Measurements from ENCODE around the gene TOP2B. TPM values are rescaled to one million over a fixed set of nuclear protein-coding genes. Genes with fewer than 3 reads are reported as not detected.

TOP2B gene
- total RNA-seq, 3 donors from 2014 or later: 71.2 to 73.2 (median 71.7) TPM

DNA sequence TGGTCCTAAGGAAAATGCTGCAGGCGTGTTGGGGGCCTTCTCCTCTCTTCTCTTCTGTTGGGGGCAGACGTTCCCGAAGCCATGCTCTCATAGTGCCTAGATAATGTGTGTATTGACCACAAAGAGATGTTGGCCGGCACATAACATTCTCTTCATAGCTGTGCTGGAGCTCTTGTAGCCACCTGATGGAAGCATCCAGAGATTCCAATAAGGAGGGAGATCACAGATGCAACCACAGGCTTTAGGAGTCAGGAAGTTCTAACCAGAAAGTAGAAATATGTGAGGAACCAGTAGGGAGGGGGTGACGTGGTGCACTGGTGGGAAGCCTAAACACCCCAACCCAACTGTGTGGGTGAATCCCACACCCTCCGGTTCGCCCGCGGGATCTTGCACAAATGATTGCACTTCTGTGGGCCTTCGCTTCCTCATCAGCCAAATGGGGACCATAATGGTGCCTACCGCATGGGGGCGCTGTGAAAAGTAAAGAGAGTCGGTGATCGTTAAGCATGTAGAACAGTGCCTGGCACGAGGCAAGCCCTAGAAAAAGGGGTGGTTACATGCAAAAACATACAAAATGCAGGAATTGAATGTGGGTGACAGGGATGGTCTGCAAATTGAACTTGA, 87.8 kb downstream of the TOP2B start:
- ATAC-seq (no peak), DNase-seq (no peak)
- Mint-ChIP-seq H3K4me1 (ENCODE audit: low read depth) (no peaks in the 10 kb centered on the region), H3K4me3 (no peak overlapping the region), H3K27me3 (ENCODE audit: low read depth) (peaks cover 2% of the 10 kb centered on the region), H3K9me3 (no peaks in the 10 kb centered on the region), H3K36me3 (ENCODE audit: insufficient read depth) (no peaks in the 10 kb centered on the region)

DNA sequence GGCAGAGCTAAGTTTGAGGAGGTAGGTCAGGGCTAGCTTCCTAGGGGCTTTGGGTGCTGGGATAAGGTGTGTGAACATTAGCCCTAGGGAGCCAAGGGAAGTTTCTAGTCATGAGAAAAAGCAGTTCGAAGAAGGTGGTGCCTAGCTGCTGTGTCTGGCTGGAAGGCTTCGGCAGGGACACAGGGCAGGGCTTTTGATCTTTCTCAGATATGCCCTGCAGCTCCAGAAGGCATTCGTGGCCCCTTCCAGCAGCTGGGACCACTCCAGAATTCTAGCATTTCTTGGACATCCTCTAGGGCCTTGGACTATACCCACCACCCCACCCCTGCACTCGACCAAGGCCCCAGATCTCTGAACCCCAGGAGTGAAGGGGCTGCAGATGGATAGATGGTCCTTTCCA, 88.6 kb downstream of the TOP2B start:
- Mint-ChIP-seq H3K9me3 (no peaks in the 10 kb centered on the region), H3K27me3 (ENCODE audit: low read depth) (peaks cover 2% of the 10 kb centered on the region), H3K36me3 (ENCODE audit: insufficient read depth) (no peaks in the 10 kb centered on the region), H3K4me1 (ENCODE audit: low read depth) (no peaks in the 10 kb centered on the region), H3K4me3 (no peak overlapping the region)
- no peak for ATAC-seq
- no peak for DNase-seq

DNA sequence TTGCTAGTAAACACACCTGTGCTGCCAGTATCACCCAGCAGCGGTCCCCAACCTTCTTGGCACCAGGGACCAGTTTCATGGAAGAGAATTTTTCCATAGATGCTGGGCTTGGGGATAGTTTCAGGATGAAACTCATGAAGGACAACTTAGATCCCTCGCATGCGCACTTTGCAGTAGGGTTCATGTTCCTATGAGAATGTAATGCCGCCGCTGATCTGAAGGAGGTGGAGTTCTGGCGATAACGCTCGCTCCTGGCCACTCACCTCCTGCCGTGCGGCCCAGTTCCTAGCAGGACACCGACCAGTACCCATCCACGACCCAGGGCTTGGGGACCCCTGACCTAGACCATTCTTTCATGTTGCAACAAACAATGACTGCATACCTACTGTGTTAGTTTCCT, 89.7 kb downstream of the TOP2B start:
- Mint-ChIP-seq H3K27me3 (ENCODE audit: low read depth) (peaks cover 2% of the 10 kb centered on the region), H3K36me3 (ENCODE audit: insufficient read depth) (no peaks in the 10 kb centered on the region), H3K9me3 (no peaks in the 10 kb centered on the region), H3K4me3 (no peak overlapping the region), H3K4me1 (ENCODE audit: low read depth) (no peaks in the 10 kb centered on the region)
- DNase-seq (no peak), ATAC-seq (no peak)

DNA sequence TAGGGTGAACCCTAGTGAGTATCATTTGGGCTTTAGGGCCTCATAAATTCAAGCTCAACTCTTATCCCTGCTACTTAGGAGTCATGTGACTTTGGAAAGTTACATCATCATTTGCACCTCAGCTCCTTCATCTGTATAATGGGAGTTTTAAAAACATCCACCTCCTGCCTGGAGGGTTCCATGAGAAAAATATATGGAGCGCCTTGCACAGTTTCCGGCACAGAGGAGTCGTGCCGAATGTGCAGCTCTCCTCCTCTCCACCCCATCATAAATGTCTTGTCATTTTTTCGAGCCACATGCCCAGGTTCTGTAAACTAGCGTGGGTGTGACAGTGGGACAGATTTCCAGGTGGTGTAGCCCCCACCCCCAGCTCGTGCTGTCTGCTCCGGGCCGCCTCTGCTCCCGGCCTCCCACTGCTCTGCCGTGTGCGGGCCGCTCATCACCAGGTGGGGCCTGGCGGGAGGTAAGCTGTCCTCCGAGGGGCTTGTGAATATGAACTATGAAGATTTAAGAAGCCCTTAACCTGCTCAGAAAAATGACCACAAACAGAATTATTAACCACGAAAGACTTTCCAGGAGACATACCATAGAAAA, 90.4 kb downstream of the TOP2B start:
- peaks cover 2% of the 10 kb centered on the region for H3K27me3 Mint-ChIP-seq (ENCODE audit: low read depth)
- H3K4me1 Mint-ChIP-seq (ENCODE audit: low read depth): no peaks in the 10 kb centered on the region
- H3K9me3 Mint-ChIP-seq: no peaks in the 10 kb centered on the region
- no peaks in the 10 kb centered on the region for H3K36me3 Mint-ChIP-seq (ENCODE audit: insufficient read depth)
- ATAC-seq (no peak), DNase-seq (no peak)
- no peak overlapping the region for H3K4me3 Mint-ChIP-seq

DNA sequence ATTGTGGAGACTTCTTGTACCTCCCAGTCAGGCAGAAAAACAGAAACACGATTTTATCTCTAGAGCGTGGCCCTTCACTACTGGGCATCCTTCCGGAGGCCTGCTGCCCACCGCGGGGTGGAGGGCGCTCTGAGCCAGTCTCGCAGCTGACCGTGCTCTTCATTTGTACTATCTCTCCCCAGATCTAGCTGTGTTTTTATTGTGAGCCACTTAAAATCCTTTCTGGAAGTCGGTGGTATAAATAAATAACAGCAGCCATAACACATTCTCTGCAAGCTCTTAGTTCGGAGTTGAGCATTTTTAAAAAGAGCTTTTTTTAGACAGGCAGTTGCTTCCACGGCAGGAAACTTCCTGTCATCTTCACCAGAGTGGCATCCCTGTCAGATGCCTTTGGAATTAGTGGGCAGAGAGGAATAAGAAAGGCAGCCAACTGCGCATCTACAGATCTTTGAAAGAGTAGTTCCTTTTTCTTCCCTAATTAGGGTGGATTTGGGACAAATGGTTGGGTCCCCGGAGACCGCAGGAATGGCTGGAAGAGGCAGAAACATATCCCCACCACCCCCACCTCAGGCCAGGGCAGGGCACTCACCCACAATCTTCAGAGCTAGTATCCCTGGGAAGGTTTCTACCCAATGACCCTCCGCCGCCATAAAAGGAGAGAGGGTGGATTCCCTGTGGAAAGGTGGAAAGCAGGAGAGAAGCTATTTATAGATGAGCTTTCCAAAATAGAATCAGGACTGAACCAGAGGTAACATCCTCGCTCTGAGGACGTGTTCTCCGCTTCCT, 91.1 kb downstream of the TOP2B start:
- Mint-ChIP-seq H3K4me3 (no peak overlapping the region), H3K9me3 (no peaks in the 10 kb centered on the region), H3K4me1 (ENCODE audit: low read depth) (no peaks in the 10 kb centered on the region), H3K27me3 (ENCODE audit: low read depth) (peaks cover 2% of the 10 kb centered on the region), H3K36me3 (ENCODE audit: insufficient read depth) (no peaks in the 10 kb centered on the region)
- DNase-seq: no peak
- no peak for ATAC-seq

DNA sequence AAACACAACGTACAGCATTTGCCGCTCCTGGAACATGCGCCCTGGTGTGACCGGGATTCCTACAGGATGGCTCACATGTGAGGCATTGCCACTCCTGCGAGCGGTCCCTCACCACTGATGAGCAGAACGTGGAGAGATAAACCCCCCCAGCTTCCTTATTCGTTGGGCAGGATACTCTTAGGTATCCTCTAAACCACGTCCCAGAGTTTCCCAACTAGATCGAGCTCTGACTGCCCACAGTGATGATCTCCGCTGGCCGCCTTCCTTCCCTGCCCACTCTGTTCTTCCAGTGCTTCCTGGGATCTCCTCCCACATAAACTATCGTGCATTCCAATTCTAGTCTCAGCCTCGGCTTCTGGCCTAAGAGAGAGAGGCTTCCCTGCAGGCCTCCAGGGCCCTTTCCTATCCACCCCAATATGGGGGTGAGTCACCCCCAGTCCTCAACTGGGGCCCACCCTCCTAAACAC, 91.8 kb downstream of the TOP2B start:
- H3K4me1 Mint-ChIP-seq (ENCODE audit: low read depth): no peaks in the 10 kb centered on the region
- no peak overlapping the region for H3K4me3 Mint-ChIP-seq
- no peaks in the 10 kb centered on the region for H3K9me3 Mint-ChIP-seq
- DNase-seq (no peak), ATAC-seq (no peak)
- H3K36me3 Mint-ChIP-seq (ENCODE audit: insufficient read depth): no peaks in the 10 kb centered on the region
- peaks cover 1% of the 10 kb centered on the region for H3K27me3 Mint-ChIP-seq (ENCODE audit: low read depth)

DNA sequence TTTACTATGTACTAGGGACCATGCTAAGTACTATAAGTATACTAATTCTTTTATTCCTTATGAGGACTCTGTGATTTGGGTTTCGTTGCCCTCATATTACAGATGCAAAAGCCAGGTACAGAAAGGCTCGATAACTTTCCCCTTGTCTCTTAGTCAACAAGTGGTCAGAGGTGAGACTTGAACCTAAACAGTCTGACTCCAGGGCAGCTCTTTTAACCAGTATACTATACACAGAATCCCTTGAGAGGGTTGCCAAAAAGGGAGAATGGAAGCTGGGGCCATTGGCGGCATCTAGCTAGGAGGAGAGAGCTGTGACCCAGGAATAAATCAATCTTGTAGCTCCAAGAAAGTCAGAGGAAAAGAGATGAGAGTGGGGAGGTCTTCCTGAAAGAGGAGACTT, 92.4 kb downstream of the TOP2B start:
- H3K4me3 Mint-ChIP-seq: no peak overlapping the region
- no peaks in the 10 kb centered on the region for H3K27me3 Mint-ChIP-seq (ENCODE audit: low read depth)
- no peak for DNase-seq
- H3K4me1 Mint-ChIP-seq (ENCODE audit: low read depth): no peaks in the 10 kb centered on the region
- no peaks in the 10 kb centered on the region for H3K9me3 Mint-ChIP-seq
- no peak for ATAC-seq
- H3K36me3 Mint-ChIP-seq (ENCODE audit: insufficient read depth): no peaks in the 10 kb centered on the region

DNA sequence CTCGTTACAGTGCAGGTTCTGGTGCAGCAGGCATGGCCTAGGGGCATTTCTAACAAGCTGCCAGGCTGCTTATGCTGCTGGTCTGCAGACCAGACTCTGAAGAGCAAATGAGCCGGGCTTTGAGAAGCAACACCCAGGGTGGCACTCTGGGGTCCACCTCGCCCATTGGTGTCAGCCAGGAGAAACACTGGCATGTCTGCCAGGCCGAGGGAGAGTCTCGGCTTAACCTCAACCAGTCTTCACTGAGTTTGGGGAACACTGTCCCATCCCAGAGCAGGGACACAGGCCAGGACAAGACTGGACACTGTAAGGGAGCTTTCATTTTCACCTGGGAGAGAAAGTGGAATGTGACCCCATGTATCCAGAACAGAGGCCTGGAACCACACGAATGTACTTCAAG, 93.4 kb downstream of the TOP2B start:
- no peak overlapping the region for H3K4me3 Mint-ChIP-seq
- H3K9me3 Mint-ChIP-seq: no peaks in the 10 kb centered on the region
- no peaks in the 10 kb centered on the region for H3K36me3 Mint-ChIP-seq (ENCODE audit: insufficient read depth)

DNA sequence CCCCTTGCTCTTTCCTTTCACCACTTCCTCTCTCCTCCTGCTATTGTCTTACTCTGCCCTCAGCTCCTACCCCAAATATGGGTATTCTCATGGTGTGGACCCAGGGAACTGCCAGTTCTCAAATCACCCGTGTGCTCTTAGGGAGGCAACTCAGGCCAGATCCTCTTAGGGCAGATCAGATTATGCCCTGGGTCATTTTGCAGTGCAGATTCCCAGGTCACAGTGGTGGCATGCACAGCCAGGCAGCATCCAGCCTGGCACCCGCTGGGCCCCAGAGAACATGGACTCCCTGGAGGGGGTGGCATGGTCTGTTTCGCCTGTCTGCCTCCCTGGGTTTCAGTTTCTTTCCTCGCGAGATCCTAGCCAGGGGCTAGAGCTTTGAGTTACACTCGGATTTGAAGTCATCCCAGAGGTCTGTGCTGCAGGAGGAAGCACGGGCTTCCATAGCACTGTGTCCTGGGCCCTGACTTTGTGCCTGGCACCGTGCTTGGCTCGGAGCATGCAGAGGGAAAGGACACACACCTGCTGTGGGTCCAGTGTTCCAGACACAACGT, 96.1 kb downstream of the TOP2B start:
- DNase-seq (no peak), ATAC-seq (no peak)
- H3K27me3 Mint-ChIP-seq (ENCODE audit: low read depth): no peaks in the 10 kb centered on the region
- no peak overlapping the region for H3K4me3 Mint-ChIP-seq
- no peaks in the 10 kb centered on the region for H3K36me3 Mint-ChIP-seq (ENCODE audit: insufficient read depth)
- H3K9me3 Mint-ChIP-seq: no peaks in the 10 kb centered on the region
- H3K4me1 Mint-ChIP-seq (ENCODE audit: low read depth): no peaks in the 10 kb centered on the region

More for the DNA sequence above, 93.4 kb downstream of the TOP2B start:
- H3K4me1 Mint-ChIP-seq (ENCODE audit: low read depth): no peaks in the 10 kb centered on the region
- DNase-seq: no peak
- no peak for ATAC-seq
- H3K27me3 Mint-ChIP-seq (ENCODE audit: low read depth): no peaks in the 10 kb centered on the region

DNA sequence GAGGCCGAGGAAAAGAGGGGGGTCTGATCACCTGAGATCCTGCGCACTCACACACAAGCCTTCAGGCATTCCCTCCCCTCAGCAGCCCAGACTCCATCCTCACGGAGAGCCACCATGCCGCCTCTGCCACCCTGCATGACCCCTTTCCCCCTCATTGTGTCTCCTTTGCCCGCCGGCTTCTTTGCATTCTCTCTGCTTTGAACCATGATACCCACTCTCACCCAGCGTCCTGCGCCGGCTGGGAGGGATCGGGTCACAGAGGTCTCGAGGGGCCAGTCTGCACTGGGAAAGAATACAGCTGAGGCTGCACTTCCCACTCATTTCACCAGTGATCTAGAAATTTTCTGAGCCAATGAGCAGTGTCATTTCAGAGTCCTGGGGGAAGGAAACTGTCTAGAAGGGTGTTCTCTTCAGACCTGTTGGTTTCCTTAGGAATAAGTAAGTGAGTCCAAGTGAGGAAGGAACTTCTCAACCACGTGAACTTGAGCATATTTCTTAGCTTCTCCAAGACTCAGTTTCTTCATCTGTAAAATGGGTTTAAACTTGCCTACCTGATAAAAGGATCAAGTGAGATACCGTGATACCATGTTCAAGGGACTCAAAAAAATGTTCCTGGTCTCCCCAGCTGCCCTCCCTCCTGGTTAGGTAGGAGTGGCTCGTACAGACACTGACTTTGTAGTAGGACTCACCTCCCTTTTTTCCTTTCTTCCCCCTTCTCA, 96.7 kb downstream of the TOP2B start:
- H3K4me3 Mint-ChIP-seq: no peak overlapping the region
- no peaks in the 10 kb centered on the region for H3K27me3 Mint-ChIP-seq (ENCODE audit: low read depth)

DNA sequence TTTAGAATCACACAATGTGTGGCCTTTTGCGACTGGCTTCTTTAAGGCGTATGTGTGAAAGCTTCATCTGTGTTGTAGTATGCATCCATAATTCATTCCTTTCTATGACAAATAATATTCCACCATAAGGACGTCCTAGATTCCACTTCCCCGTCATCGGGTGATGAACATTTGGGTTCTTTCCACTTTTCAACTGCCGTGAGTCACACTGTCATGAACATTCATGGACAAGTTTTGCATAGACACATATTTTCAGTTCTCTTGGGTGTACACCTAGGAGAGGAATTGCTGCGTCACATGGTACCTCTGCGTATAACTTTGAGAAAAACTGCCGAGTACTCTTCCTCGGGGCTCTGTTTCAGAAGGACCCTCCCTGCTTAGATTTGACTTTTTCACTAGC, 97.3 kb downstream of the TOP2B start:
- Mint-ChIP-seq H3K4me3 (no peak overlapping the region), H3K36me3 (ENCODE audit: insufficient read depth) (no peaks in the 10 kb centered on the region), H3K9me3 (no peaks in the 10 kb centered on the region), H3K27me3 (ENCODE audit: low read depth) (no peaks in the 10 kb centered on the region), H3K4me1 (ENCODE audit: low read depth) (no peaks in the 10 kb centered on the region)
- DNase-seq: no peak
- no peak for ATAC-seq

More for the DNA sequence above, 96.7 kb downstream of the TOP2B start:
- DNase-seq (no peak), ATAC-seq (no peak)
- Mint-ChIP-seq H3K4me1 (ENCODE audit: low read depth) (no peaks in the 10 kb centered on the region), H3K9me3 (no peaks in the 10 kb centered on the region), H3K36me3 (ENCODE audit: insufficient read depth) (no peaks in the 10 kb centered on the region)

DNA sequence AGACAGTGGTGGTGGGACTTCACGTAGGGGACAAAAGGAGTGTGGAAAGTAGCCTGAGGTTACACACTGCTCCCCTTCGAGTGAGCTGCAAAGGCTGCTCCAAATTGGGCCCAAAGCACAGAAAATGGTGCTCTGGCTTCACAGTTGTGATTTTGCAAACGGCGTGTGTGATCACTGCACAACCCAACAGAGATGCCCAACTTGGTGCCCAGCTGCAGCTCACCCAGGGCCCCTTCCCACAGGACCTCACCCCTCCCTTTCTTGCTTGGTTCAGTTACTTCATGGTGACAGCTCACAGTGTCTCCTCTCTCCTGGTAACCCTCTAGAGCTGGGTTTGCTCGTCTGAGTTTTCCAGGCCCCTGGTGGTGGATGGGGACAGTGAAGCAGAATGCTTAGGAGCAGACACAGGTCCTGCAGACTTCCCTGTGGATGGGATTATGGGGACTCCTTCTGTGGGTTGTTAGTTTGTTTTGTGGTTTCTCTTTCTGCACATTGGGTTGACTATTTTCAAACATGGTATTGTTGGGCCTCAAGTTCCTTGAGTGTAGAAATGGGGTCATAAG, 98.3 kb downstream of the TOP2B start:
- no peaks in the 10 kb centered on the region for H3K4me1 Mint-ChIP-seq (ENCODE audit: low read depth)
- no peak overlapping the region for H3K4me3 Mint-ChIP-seq
- no peaks in the 10 kb centered on the region for H3K9me3 Mint-ChIP-seq
- no peak for ATAC-seq
- no peak for DNase-seq
- H3K36me3 Mint-ChIP-seq (ENCODE audit: insufficient read depth): no peaks in the 10 kb centered on the region
- H3K27me3 Mint-ChIP-seq (ENCODE audit: low read depth): no peaks in the 10 kb centered on the region

DNA sequence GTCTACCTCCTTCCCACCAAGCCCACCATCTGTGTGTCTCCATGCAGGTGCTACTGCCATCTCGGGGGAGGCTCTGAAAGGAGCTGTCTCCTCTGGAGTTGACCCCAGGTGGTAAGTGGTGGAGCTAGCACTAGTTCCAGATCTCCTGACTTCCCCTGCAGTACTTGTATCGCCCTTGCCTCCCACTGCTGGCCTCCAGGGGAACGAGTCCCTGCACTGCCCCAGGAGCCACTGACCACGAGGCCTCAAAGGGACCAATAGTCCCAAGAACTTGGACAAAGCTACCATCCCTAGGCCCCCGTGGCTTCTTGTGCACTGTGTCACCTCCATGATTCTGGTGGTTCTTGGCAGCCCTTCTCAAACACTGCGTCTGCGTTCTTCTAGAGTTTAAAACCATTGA, 98.9 kb downstream of the TOP2B start:
- ATAC-seq: no peak
- no peaks in the 10 kb centered on the region for H3K4me1 Mint-ChIP-seq (ENCODE audit: low read depth)
- H3K27me3 Mint-ChIP-seq (ENCODE audit: low read depth): no peaks in the 10 kb centered on the region
- DNase-seq: no peak
- H3K9me3 Mint-ChIP-seq: no peaks in the 10 kb centered on the region
- no peaks in the 10 kb centered on the region for H3K36me3 Mint-ChIP-seq (ENCODE audit: insufficient read depth)
- no peak overlapping the region for H3K4me3 Mint-ChIP-seq

DNA sequence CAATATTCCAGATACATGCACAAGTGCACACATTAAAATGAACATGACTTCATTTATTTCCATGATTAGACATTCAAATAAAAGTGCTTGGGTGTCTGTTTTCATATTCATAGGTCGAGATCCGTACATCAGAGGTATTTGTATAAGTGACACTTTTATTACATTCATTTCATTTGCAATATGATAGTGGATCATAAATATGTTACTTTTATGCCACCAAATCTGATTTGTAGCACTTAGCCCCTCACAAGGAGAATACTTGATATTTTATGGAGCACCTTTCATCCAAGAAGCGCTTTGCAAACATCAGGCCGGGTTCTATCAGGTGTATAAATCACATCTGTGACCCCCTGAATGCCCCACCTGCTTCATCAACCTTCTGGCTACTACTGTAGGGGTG, 100.6 kb downstream of the TOP2B start:
- ATAC-seq: no peak
- DNase-seq: no peak
- Mint-ChIP-seq H3K9me3 (no peaks in the 10 kb centered on the region), H3K4me3 (no peak overlapping the region), H3K4me1 (ENCODE audit: low read depth) (no peaks in the 10 kb centered on the region), H3K36me3 (ENCODE audit: insufficient read depth) (no peaks in the 10 kb centered on the region), H3K27me3 (ENCODE audit: low read depth) (no peaks in the 10 kb centered on the region)
